HCT116 (cell line): Measurements from ENCODE around the gene KRTAP12-1. TPM values are rescaled to one million over a fixed set of nuclear protein-coding genes. Genes with fewer than 3 reads are reported as not detected.

Source experiments
- ATAC-seq: fragments of 200-7000 bp; cut with Tn5 transposase; 2 replicates; pipeline ENCODE4 v1.9.1; 2020; ENCODE audit warnings: mild to moderate bottlenecking, moderate library complexity
- BruUV-seq: library from RNA; stranded (reverse); fragments of 400-500 nt; replicated peaks from 2 replicates; lab custom pipeline; 2021; lab: Mats Ljungman, UMichigan
- CTCF ChIA-PET: fragments of 300-600 bp; sonication (Branson Sonifier 250); formaldehyde crosslinking; loops from one replicate; lab custom pipeline; 2021; ENCODE audit warnings: antibody characterized with exemption; lab: Charles Lee
- POLR2A ChIA-PET: fragments of 300-600, 350-600 bp; sonication (Branson Sonifier 250); formaldehyde crosslinking; loops from one replicate; lab custom pipeline; 2021; ENCODE audit warnings: antibody characterized with exemption; lab: Charles Lee
- RAD21 ChIA-PET, 2 experiments: fragments of 300-600 bp; sonication (Branson Sonifier 250); formaldehyde crosslinking; loops; one replicate each; lab custom pipeline; 2023; ENCODE audit warnings: low total read pairs in 2 of 2; ENCODE audit not compliant: uncharacterized antibody in 2 of 2, unreplicated experiment in 2 of 2, low non-redundant PET in 1 of 2; lab: Charles Lee
- DNase-seq: peaks from one replicate; pipeline ENCODE4 v3.0.0-alpha.2; 2010; ENCODE audit warnings: low read depth, low spot score
- H2AFZ ChIP-seq: fragments of 200-600 bp; shearing (Covaris generic), sonication (generic); 2 replicates; pipeline ENCODE4 v1.6.1; 2017; ENCODE audit warnings: low read depth, mixed run types, mixed read lengths, antibody characterized with exemption, low read length; ENCODE audit not compliant: poor library complexity, severe bottlenecking
- H3K27ac ChIP-seq: 2 replicates; pipeline ENCODE4 v1.5.1; 2012; ENCODE audit warnings: low read depth, low read length
- H3K27me3 ChIP-seq: fragments of 200-600 bp; sonication (generic); 2 replicates; pipeline ENCODE4 v1.6.1; 2016; ENCODE audit warnings: mixed run types, low read length, mixed read lengths; ENCODE audit not compliant: insufficient read depth
- H3K36me3 ChIP-seq, 2 experiments: fragments of 200-500 bp in 1 of 2; fragments of 200-600 bp in 1 of 2; sonication (Bioruptor generic) in 1 of 2; sonication (generic) in 1 of 2; 2 replicates each; pipeline versions ENCODE4 v1.5.1 to v1.6.1; 2014 to 2016; ENCODE audit warnings: low read length in 2 of 2, inconsistent platforms in 1 of 2, mixed read lengths in 1 of 2, mixed run types in 1 of 2; ENCODE audit not compliant: insufficient read depth in 2 of 2, control insufficient read depth in 1 of 2
- H3K4me1 ChIP-seq, 2 experiments: fragments of 200-600 bp in 1 of 2; sonication (generic) in 1 of 2; 2 replicates each; pipeline versions ENCODE4 v1.5.1 to v1.6.1; 2012 to 2017; ENCODE audit warnings: low read length in 2 of 2, inconsistent platforms in 1 of 2, mild to moderate bottlenecking in 1 of 2, mixed read lengths in 1 of 2, mixed run types in 1 of 2, moderate library complexity in 1 of 2; ENCODE audit not compliant: insufficient read depth in 2 of 2, control insufficient read depth in 1 of 2
- H3K4me2 ChIP-seq: fragments of 200-600 bp; sonication (generic); 2 replicates; pipeline ENCODE4 v1.6.1; 2017; ENCODE audit warnings: mixed run types, low read length, mixed read lengths
- H3K4me3 ChIP-seq, 2 experiments: fragments of 200-600 bp in 1 of 2; sonication (generic) in 1 of 2; replicated peaks in 1 of 2; 2 replicates each; pipeline ENCODE4 v1.5.1; 2011 to 2016; ENCODE audit warnings: low read length in 2 of 2, control low read depth in 1 of 2, low read depth in 1 of 2, mild to moderate bottlenecking in 1 of 2, mixed read lengths in 1 of 2, mixed run types in 1 of 2
- H3K79me2 ChIP-seq: fragments of 200-600 bp; sonication (generic); 2 replicates; pipeline ENCODE4 v1.6.1; 2017; ENCODE audit warnings: mild to moderate bottlenecking, mixed run types, low read length, moderate library complexity, mixed read lengths; ENCODE audit not compliant: insufficient read depth
- H3K9ac ChIP-seq: fragments of 200-600 bp; sonication (generic); 2 replicates; pipeline ENCODE4 v1.6.1; 2016; ENCODE audit warnings: low read length, mixed read lengths
- H3K9me2 ChIP-seq: fragments of 200-600 bp; sonication (generic), shearing (Covaris generic); 2 replicates; pipeline ENCODE4 v1.6.1; 2017; ENCODE audit warnings: mixed run types, mild to moderate bottlenecking, moderate library complexity; ENCODE audit not compliant: insufficient read depth
- H3K9me3 ChIP-seq, 2 experiments: fragments of 200-500 bp in 1 of 2; fragments of 200-600 bp in 1 of 2; sonication (Bioruptor generic) in 1 of 2; sonication (generic) in 1 of 2; 2 replicates each; pipeline ENCODE4 v1.6.1; 2014 to 2017; ENCODE audit warnings: low read length in 2 of 2, mixed read lengths in 2 of 2, inconsistent platforms in 1 of 2, low read depth in 1 of 2, mild to moderate bottlenecking in 1 of 2, mixed run types in 1 of 2, moderate library complexity in 1 of 2; ENCODE audit not compliant: control insufficient read depth in 1 of 2, insufficient read depth in 1 of 2
- H4K20me1 ChIP-seq: fragments of 200-600 bp; sonication (generic), shearing (Covaris generic); 2 replicates; pipeline ENCODE4 v1.6.1; 2017; ENCODE audit warnings: mixed run types, mild to moderate bottlenecking, moderate library complexity; ENCODE audit not compliant: insufficient read depth
- CBX3 ChIP-seq: IDR thresholded peaks from 2 replicates; pipeline ENCODE4 v1.6.1; 2012; ENCODE audit warnings: low read depth
- CEBPB ChIP-seq: IDR thresholded peaks from 2 replicates; pipeline ENCODE4 v1.6.1; 2012; ENCODE audit warnings: low read depth
- EGR1 ChIP-seq: IDR thresholded peaks from 2 replicates; pipeline ENCODE4 v1.6.1; 2012; ENCODE audit warnings: low read depth
- EZH2phosphoT487 ChIP-seq: fragments of 200-600 bp; IDR thresholded peaks from 2 replicates; pipeline ENCODE4 v1.6.1; 2018; ENCODE audit warnings: antibody characterized with exemption, borderline replicate concordance
- FOSL1 ChIP-seq: IDR thresholded peaks from 2 replicates; pipeline ENCODE4 v1.6.1; 2012; ENCODE audit warnings: low read depth
- JUND ChIP-seq: IDR thresholded peaks from 2 replicates; pipeline ENCODE4 v1.6.1; 2012
- POLR2A ChIP-seq: IDR thresholded peaks from 2 replicates; pipeline ENCODE4 v1.7.0; 2011; ENCODE audit warnings: borderline replicate concordance; ENCODE audit not compliant: insufficient read depth, insufficient read length; ENCODE audit errors: extremely low read depth
- POLR2AphosphoS5 ChIP-seq: IDR thresholded peaks from 2 replicates; pipeline ENCODE4 v1.6.1; 2011; ENCODE audit warnings: mild to moderate bottlenecking, low read depth, low read length, moderate library complexity
- SIN3A ChIP-seq: IDR thresholded peaks from 2 replicates; pipeline ENCODE4 v1.6.1; 2012; ENCODE audit warnings: low read depth
- SRF ChIP-seq: IDR thresholded peaks from 2 replicates; pipeline ENCODE4 v1.6.1; 2012; ENCODE audit warnings: low read depth
- TCF7L2 ChIP-seq: IDR thresholded peaks from 2 replicates; pipeline ENCODE4 v1.7.0; 2011; ENCODE audit warnings: borderline replicate concordance, inconsistent platforms; ENCODE audit not compliant: insufficient read depth, insufficient read length; ENCODE audit errors: extremely low read depth
- ZFX ChIP-seq: fragments of 450-650 bp; IDR thresholded peaks from 2 replicates; pipeline ENCODE4 v1.6.1; 2017
- ZNF274 ChIP-seq: fragments of 200-500 bp; sonication (Bioruptor generic); IDR thresholded peaks from 2 replicates; pipeline ENCODE4 v1.6.1; 2014; ENCODE audit warnings: mild to moderate bottlenecking, low read depth, low read length, inconsistent platforms
- intact Hi-C: fragments of 100-400 bp; cut with micrococcal nuclease; formaldehyde crosslinking; loops from 2 replicates; pipeline ENCODE4 v1.10.0; 2022
- total RNA-seq: library from RNA; stranded (reverse); gene quantifications from one replicate; pipeline ENCODE4 v1.2.1, GENCODE V29; 2021; ENCODE audit not compliant: unreplicated experiment
- TF ChIP-seq, protein P1 (sequence below): IDR thresholded peaks from 2 replicates; pipeline ENCODE4 v1.6.1; 2012; ENCODE audit warnings: low read depth
- TF ChIP-seq, protein P2 (sequence below): IDR thresholded peaks from 2 replicates; pipeline ENCODE4 v1.6.1; 2011; ENCODE audit warnings: mild to moderate bottlenecking, low read length, moderate library complexity; ENCODE audit not compliant: insufficient replicate concordance; ENCODE audit errors: extremely low read depth
- TF ChIP-seq, protein P3 (sequence below): IDR thresholded peaks from 2 replicates; pipeline ENCODE4 v1.6.1; 2012

Gene KRTAP12-1
- total RNA-seq, 1 experiment from 2014 or later, result not detected

DNA sequence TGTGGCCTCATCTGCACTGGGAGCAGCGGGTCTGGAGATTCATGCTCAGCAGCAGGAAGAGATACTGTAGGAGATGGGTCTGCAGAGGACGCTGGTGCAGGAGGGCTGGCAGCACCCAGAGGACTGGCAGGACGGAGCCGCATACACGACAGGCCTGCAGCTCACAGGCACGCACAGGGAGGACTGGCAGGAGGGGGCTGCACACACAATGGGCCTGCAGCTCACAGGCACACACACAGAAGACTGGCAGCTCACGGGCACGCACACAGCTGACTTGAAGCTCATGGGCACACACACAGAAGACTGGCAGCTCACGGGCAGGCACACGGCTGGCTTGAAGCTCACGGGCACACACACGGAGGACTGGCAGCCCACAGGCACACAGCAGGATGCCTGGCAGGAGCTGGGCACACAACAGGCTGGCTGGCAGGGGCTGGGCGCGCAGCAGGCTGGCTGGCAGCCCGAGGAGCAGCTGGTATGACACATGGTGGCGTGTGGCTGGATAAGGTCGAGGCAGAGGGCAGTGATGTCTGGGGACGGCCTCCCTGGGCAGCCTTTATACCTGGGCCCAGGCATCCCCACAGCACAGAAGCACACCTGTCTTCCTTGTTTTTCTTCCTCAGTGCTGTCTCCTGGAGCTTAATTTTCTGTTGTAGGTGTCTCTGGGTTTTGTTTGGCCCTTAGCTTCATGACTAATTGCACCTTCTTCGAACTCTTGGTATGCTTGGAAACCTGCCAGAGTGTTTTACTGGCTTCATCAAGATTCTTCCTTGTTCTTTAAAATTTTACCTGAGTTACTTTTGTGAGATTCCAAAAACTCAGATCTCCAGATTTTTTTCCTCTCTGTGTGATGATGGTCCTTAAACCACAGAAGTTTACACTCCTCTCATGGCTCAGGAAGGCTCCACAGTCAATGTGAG is 15.3 kb downstream of the KRTAP12-1 start, which contains the start of gene KRTAP12-2 (continued):
- no peak for TF ChIP-seq CBX3

DNA sequence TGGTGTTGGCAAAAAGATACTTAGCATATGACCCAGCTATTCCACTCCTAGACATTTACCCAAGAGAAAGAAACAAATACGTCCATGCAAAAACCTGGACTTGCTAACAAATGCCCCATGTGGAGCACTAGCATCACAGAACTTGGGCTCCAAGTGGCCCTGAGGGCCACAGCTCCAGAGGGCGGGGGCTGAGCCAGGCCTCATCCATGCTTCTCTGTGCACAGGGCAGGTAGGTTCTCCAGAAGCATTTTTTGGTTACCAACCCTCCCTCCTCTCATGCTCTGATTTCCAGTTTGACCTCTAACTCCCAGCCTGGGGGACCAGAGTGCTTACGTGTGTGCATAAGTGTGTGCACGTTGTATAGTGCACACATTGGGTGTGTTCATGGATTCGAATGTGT is 17.3 kb downstream of the KRTAP12-1 start:
- no peaks in the 10 kb centered on the region for H4K20me1 ChIP-seq
- no peaks in the 10 kb centered on the region for H3K79me2 ChIP-seq
- ChIA-PET CTCF (no interaction called here), RAD21 (no interaction called here), POLR2A (no interaction called here)
- H3K4me2 ChIP-seq, result no peak overlapping the region
- TF ChIP-seq TCF7L2, result no peak
- no peak for TF ChIP-seq SRF
- no peak for TF ChIP-seq FOSL1
- TF ChIP-seq, protein P1, sequence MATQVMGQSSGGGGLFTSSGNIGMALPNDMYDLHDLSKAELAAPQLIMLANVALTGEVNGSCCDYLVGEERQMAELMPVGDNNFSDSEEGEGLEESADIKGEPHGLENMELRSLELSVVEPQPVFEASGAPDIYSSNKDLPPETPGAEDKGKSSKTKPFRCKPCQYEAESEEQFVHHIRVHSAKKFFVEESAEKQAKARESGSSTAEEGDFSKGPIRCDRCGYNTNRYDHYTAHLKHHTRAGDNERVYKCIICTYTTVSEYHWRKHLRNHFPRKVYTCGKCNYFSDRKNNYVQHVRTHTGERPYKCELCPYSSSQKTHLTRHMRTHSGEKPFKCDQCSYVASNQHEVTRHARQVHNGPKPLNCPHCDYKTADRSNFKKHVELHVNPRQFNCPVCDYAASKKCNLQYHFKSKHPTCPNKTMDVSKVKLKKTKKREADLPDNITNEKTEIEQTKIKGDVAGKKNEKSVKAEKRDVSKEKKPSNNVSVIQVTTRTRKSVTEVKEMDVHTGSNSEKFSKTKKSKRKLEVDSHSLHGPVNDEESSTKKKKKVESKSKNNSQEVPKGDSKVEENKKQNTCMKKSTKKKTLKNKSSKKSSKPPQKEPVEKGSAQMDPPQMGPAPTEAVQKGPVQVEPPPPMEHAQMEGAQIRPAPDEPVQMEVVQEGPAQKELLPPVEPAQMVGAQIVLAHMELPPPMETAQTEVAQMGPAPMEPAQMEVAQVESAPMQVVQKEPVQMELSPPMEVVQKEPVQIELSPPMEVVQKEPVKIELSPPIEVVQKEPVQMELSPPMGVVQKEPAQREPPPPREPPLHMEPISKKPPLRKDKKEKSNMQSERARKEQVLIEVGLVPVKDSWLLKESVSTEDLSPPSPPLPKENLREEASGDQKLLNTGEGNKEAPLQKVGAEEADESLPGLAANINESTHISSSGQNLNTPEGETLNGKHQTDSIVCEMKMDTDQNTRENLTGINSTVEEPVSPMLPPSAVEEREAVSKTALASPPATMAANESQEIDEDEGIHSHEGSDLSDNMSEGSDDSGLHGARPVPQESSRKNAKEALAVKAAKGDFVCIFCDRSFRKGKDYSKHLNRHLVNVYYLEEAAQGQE, result no peak
- no peak for TF ChIP-seq CEBPB
- no peak for TF ChIP-seq POLR2A
- TF ChIP-seq, protein P2, sequence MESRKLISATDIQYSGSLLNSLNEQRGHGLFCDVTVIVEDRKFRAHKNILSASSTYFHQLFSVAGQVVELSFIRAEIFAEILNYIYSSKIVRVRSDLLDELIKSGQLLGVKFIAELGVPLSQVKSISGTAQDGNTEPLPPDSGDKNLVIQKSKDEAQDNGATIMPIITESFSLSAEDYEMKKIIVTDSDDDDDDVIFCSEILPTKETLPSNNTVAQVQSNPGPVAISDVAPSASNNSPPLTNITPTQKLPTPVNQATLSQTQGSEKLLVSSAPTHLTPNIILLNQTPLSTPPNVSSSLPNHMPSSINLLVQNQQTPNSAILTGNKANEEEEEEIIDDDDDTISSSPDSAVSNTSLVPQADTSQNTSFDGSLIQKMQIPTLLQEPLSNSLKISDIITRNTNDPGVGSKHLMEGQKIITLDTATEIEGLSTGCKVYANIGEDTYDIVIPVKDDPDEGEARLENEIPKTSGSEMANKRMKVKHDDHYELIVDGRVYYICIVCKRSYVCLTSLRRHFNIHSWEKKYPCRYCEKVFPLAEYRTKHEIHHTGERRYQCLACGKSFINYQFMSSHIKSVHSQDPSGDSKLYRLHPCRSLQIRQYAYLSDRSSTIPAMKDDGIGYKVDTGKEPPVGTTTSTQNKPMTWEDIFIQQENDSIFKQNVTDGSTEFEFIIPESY, result no peak
- TF ChIP-seq SIN3A, result no peak
- TF ChIP-seq EZH2phosphoT487, result no peak
- TF ChIP-seq EGR1, result no peak
- no peak for TF ChIP-seq ZNF274
- TF ChIP-seq POLR2AphosphoS5, result no peak
- no peak for TF ChIP-seq JUND
- no peak for TF ChIP-seq ZFX
- TF ChIP-seq, protein P3, sequence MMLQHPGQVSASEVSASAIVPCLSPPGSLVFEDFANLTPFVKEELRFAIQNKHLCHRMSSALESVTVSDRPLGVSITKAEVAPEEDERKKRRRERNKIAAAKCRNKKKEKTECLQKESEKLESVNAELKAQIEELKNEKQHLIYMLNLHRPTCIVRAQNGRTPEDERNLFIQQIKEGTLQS, result no peak
- H3K27me3 ChIP-seq, result 0 out of 2 replicates have a peak, but pooled peaks cover 5% of the 10 kb centered on the region
- H3K4me1 ChIP-seq, result no peaks in the 10 kb centered on the region
- no peaks in the 10 kb centered on the region; a peak in 1 of 4 replicates for H3K36me3 ChIP-seq
- no peak overlapping the region for H3K9ac ChIP-seq
- intact Hi-C loops, result no loop called here
- DNase-seq (no peak), ATAC-seq (no peak)
- no peak overlapping the region for H2AFZ ChIP-seq
- no peaks in the 10 kb centered on the region for H3K9me3 ChIP-seq
- H3K4me3 ChIP-seq, result no peak overlapping the region
- no peak overlapping the region for H3K27ac ChIP-seq
- no peaks in the 10 kb centered on the region for H3K9me2 ChIP-seq
- no TSS peak for BruUV-seq
